Activated CD8-positive, alpha-beta T cell treated with anti-CD3 and anti-CD28 coated beads, Interleukin-2, amount 10 ng/mL, durations not matched to agents 7 days and 5 days (primary cell): ENCODE measurements around the gene GBP6. TPM values are rescaled to one million over a fixed set of nuclear protein-coding genes. Genes with fewer than 3 reads are reported as not detected.
"Not testable (repeated sequence)": the region's sequence is repeated elsewhere in the genome, so short reads cannot be mapped to it uniquely, and the experiment has no call there.

Source experiments
- ATAC-seq: fragments of 150-1000 bp; cut with Tn5 transposase; one replicate; pipeline ENCODE4 v1.10.0; 2021; ENCODE audit warnings: moderate library complexity
- CTCF ChIA-PET: fragments of 350-600 bp; sonication (Branson Sonifier 250); formaldehyde crosslinking; loops from one replicate; lab custom pipeline; 2021; ENCODE audit warnings: antibody characterized with exemption; lab: Charles Lee
- POLR2A ChIA-PET: fragments of 350-600 bp; sonication (Branson Sonifier 250); formaldehyde crosslinking; loops from one replicate; lab custom pipeline; 2021; ENCODE audit warnings: antibody characterized with exemption; lab: Charles Lee
- DNase-seq: peaks from one replicate; pipeline ENCODE4 v3.0.0-alpha.2; 2020
- H3K27ac Mint-ChIP-seq: one replicate; pipeline ENCODE4 v1.8.0; 2021; ENCODE audit warnings: mild to moderate bottlenecking, mixed read lengths
- H3K27me3 Mint-ChIP-seq: one replicate; pipeline ENCODE4 v1.8.0; 2021; ENCODE audit warnings: low read depth, mixed read lengths
- H3K36me3 Mint-ChIP-seq: one replicate; pipeline ENCODE4 v1.8.0; 2021; ENCODE audit warnings: low read depth, mixed read lengths
- H3K4me1 Mint-ChIP-seq: one replicate; pipeline ENCODE4 v1.8.0; 2021; ENCODE audit warnings: low read depth, mixed read lengths
- H3K4me3 Mint-ChIP-seq: one replicate; pipeline ENCODE4 v1.8.0; 2021; ENCODE audit warnings: mild to moderate bottlenecking, mixed read lengths
- H3K9me3 Mint-ChIP-seq: one replicate; pipeline ENCODE4 v1.8.0; 2022; ENCODE audit warnings: mixed read lengths; ENCODE audit not compliant: insufficient read depth
- total RNA-seq, 2 experiments: library from RNA; stranded (reverse); gene quantifications; one replicate each; pipeline ENCODE4 v1.2.3, GENCODE V29; 2021

Gene GBP6
- total RNA-seq, 2 experiments from 2014 or later, result 0.10 to 0.16 TPM

GRCh38 chr1:89367221-89367620, 3.4 kb downstream of the GBP6 start:
- H3K9me3 Mint-ChIP-seq, result no peaks in the 10 kb centered on the region
- no peak overlapping the region for H3K4me3 Mint-ChIP-seq
- peaks cover 2% of the 10 kb centered on the region for H3K36me3 Mint-ChIP-seq
- no peaks in the 10 kb centered on the region for H3K27me3 Mint-ChIP-seq
- H3K27ac Mint-ChIP-seq, result no peak overlapping the region
- CTCF ChIA-PET, result interaction anchor here (1.1 to 1.4 kb wide), 3 partner anchors 8 to 383 kb away, joined by 3 to 5 read pairs (median 3); no protein-coding TSS in a partner anchor
- ATAC-seq (no peak), DNase-seq (no peak)
- POLR2A ChIA-PET, result interaction anchor here (1.1 kb wide), 1 partner anchor 95 kb away, joined by 4 read pairs; the partner anchor contains the start of gene GBP5
- peaks cover 17% of the 10 kb centered on the region for H3K4me1 Mint-ChIP-seq

- Mint-ChIP-seq H3K4me3 (no peak overlapping the region), H3K36me3 (peaks cover 4% of the 10 kb centered on the region), H3K9me3 (no peaks in the 10 kb centered on the region), H3K4me1 (no peaks in the 10 kb centered on the region), H3K27ac (no peak overlapping the region), H3K27me3 (no peaks in the 10 kb centered on the region)
- ChIA-PET CTCF (no interaction called here), POLR2A (no interaction called here)
- no peak for DNase-seq
- no peak for ATAC-seq
Observed at GRCh38 chr1:89369331-89369730, 5.5 kb downstream of the GBP6 start.

GRCh38 chr1:89373810-89374209, 10.0 kb downstream of the GBP6 start:
- H3K27ac Mint-ChIP-seq, H3K36me3 Mint-ChIP-seq, H3K9me3 Mint-ChIP-seq, H3K27me3 Mint-ChIP-seq, H3K4me3 Mint-ChIP-seq, H3K4me1 Mint-ChIP-seq, DNase-seq, CTCF ChIA-PET, POLR2A ChIA-PET, ATAC-seq: not testable (repeated sequence)

GRCh38 chr1:89378001-89378400, 14.1 kb downstream of the GBP6 start:
- Mint-ChIP-seq H3K27me3 (no peaks in the 10 kb centered on the region), H3K4me1 (peaks cover 3% of the 10 kb centered on the region), H3K9me3 (no peaks in the 10 kb centered on the region), H3K36me3 (peaks cover under 1% of the 10 kb centered on the region), H3K27ac (no peak overlapping the region), H3K4me3 (no peak overlapping the region)
- DNase-seq (no peak), ATAC-seq (no peak)
- POLR2A ChIA-PET, result no interaction called here
- CTCF ChIA-PET, result no interaction called here

- Mint-ChIP-seq H3K27me3 (no peaks in the 10 kb centered on the region), H3K36me3 (no peaks in the 10 kb centered on the region), H3K4me1 (peaks cover 3% of the 10 kb centered on the region), H3K27ac (no peak overlapping the region), H3K4me3 (no peak overlapping the region), H3K9me3 (no peaks in the 10 kb centered on the region)
- ATAC-seq (no peak), DNase-seq (no peak)
- ChIA-PET POLR2A (no interaction called here), CTCF (no interaction called here)
Observed at GRCh38 chr1:89381618-89382017, 17.8 kb downstream of the GBP6 start.

GRCh38 chr1:89382479-89382878, 18.6 kb downstream of the GBP6 start:
- Mint-ChIP-seq H3K4me3 (no peak overlapping the region), H3K9me3 (no peaks in the 10 kb centered on the region), H3K36me3 (no peaks in the 10 kb centered on the region), H3K4me1 (peaks cover 3% of the 10 kb centered on the region), H3K27me3 (no peaks in the 10 kb centered on the region), H3K27ac (no peak overlapping the region)
- ATAC-seq (no peak), DNase-seq (no peak)
- ChIA-PET POLR2A (no interaction called here), CTCF (no interaction called here)

GRCh38 chr1:89383185-89383584, 19.3 kb downstream of the GBP6 start:
- H3K9me3 Mint-ChIP-seq, result no peaks in the 10 kb centered on the region
- no peak overlapping the region for H3K27ac Mint-ChIP-seq
- no peak for ATAC-seq
- no peak for DNase-seq
- H3K4me1 Mint-ChIP-seq, result peaks cover 3% of the 10 kb centered on the region
- ChIA-PET POLR2A (no interaction called here), CTCF (no interaction called here)
- H3K36me3 Mint-ChIP-seq, result no peaks in the 10 kb centered on the region
- H3K4me3 Mint-ChIP-seq, result no peak overlapping the region
- H3K27me3 Mint-ChIP-seq, result no peaks in the 10 kb centered on the region

GRCh38 chr1:89390707-89391106, 26.8 kb downstream of the GBP6 start:
- Mint-ChIP-seq H3K4me1 (no peaks in the 10 kb centered on the region), H3K9me3 (peaks cover under 1% of the 10 kb centered on the region), H3K27ac (no peak overlapping the region), H3K27me3 (no peaks in the 10 kb centered on the region), H3K36me3 (peaks cover 5% of the 10 kb centered on the region), H3K4me3 (no peak overlapping the region)
- ATAC-seq (no peak), DNase-seq (no peak)
- ChIA-PET CTCF (no interaction called here), POLR2A (no interaction called here)

- no peak overlapping the region for H3K27ac Mint-ChIP-seq
- no peak for ATAC-seq
- H3K4me1 Mint-ChIP-seq, result no peaks in the 10 kb centered on the region
- CTCF ChIA-PET, result no interaction called here
- H3K36me3 Mint-ChIP-seq, result peaks cover 5% of the 10 kb centered on the region
- DNase-seq, result no peak
- H3K27me3 Mint-ChIP-seq, result no peaks in the 10 kb centered on the region
- no peak overlapping the region for H3K4me3 Mint-ChIP-seq
- peaks cover 3% of the 10 kb centered on the region for H3K9me3 Mint-ChIP-seq
- POLR2A ChIA-PET, result no interaction called here
Observed at GRCh38 chr1:89391686-89392085, 27.8 kb downstream of the GBP6 start.

GRCh38 chr1:89394851-89395250, 31.0 kb downstream of the GBP6 start:
- ChIA-PET POLR2A (no interaction called here), CTCF (no interaction called here)
- Mint-ChIP-seq H3K4me3 (no peak overlapping the region), H3K27ac (no peak overlapping the region), H3K9me3 (peaks cover 9% of the 10 kb centered on the region), H3K4me1 (no peaks in the 10 kb centered on the region), H3K36me3 (peaks cover 5% of the 10 kb centered on the region), H3K27me3 (peaks cover 4% of the 10 kb centered on the region)
- DNase-seq, result no peak
- no peak for ATAC-seq

GRCh38 chr1:89396902-89397301, 33.0 kb downstream of the GBP6 start:
- CTCF ChIA-PET, result no interaction called here
- POLR2A ChIA-PET, result no interaction called here
- H3K27me3 Mint-ChIP-seq, result peaks cover 4% of the 10 kb centered on the region
- H3K27ac Mint-ChIP-seq, result no peak overlapping the region
- H3K9me3 Mint-ChIP-seq, result peaks cover 9% of the 10 kb centered on the region
- ATAC-seq (no peak), DNase-seq (no peak)
- H3K36me3 Mint-ChIP-seq, result peaks cover 5% of the 10 kb centered on the region
- H3K4me3 Mint-ChIP-seq, result no peak overlapping the region
- no peaks in the 10 kb centered on the region for H3K4me1 Mint-ChIP-seq

- CTCF ChIA-PET, result no interaction called here
- ATAC-seq, result no peak
- H3K27me3 Mint-ChIP-seq, result peaks cover 3% of the 10 kb centered on the region
- H3K4me3 Mint-ChIP-seq, result no peak overlapping the region
- H3K4me1 Mint-ChIP-seq, result peaks cover 24% of the 10 kb centered on the region
- H3K27ac Mint-ChIP-seq, result no peak overlapping the region
- no peak for DNase-seq
- no peaks in the 10 kb centered on the region for H3K36me3 Mint-ChIP-seq
- POLR2A ChIA-PET, result interaction anchor here (0.6 kb wide), 1 partner anchor 21 kb away, joined by 3 read pairs; no protein-coding TSS in a partner anchor
- H3K9me3 Mint-ChIP-seq, result no peaks in the 10 kb centered on the region
Observed at GRCh38 chr1:89405275-89405929, 41.5 kb downstream of the GBP6 start.
